ENCODE results near the gene CCSER1.

CCSER1 gene

GRCh38 chr4:91472046-91472445, 1344.9 kb downstream of the CCSER1 start:
- no peak overlapping the region for H3K4me2 ChIP-seq (ENCODE audit: insufficient read depth, low read length, poor library complexity, severe bottlenecking)
- H3K4ac ChIP-seq (ENCODE audit: low read length) = no peak overlapping the region
- no peaks in the 10 kb centered on the region for H3K27me3 ChIP-seq (ENCODE audit: control insufficient read depth in 3 of 3, insufficient read depth in 3 of 3, low read depth in 1 of 3, low read length in 3 of 3)
- H2BK5ac ChIP-seq (ENCODE audit: low read length) = no peak overlapping the region
- no peak overlapping the region for H2BK12ac ChIP-seq (ENCODE audit: low read length)
- no peak overlapping the region for H3K14ac ChIP-seq (ENCODE audit: low read length)
- no peaks in the 10 kb centered on the region for H3K9me3 ChIP-seq (replicated peaks in 1 of 2; ENCODE audit: control insufficient read depth in 2 of 2, insufficient read depth in 1 of 2, low read depth in 1 of 2, low read length in 2 of 2)
- no CpG with 5 or more reads among the region's 4 CpGs for WGBS, 2 donors (ENCODE audit: extremely low coverage in 2 of 2, insufficient read length in 2 of 2, insufficient replicate concordance in 1 of 2)
- H3K36me3 ChIP-seq (replicated peaks in 1 of 2; ENCODE audit: control insufficient read depth in 2 of 2, insufficient read depth in 2 of 2, low read length in 2 of 2) = no peaks in the 10 kb centered on the region
- H2BK120ac ChIP-seq (ENCODE audit: low read depth, low read length) = no peak overlapping the region
- H3K27ac ChIP-seq (replicated peaks; ENCODE audit: low read length) = no peak overlapping the region
- DNase-seq (ENCODE audit: low spot score) = no peak
- H4K8ac ChIP-seq (ENCODE audit: low read depth, low read length) = no peak overlapping the region
- no peak overlapping the region for H2AFZ ChIP-seq (ENCODE audit: low read length)
- H3K23ac ChIP-seq (ENCODE audit: low read depth, low read length, poor library complexity) = no peak overlapping the region
- H2AK5ac ChIP-seq (ENCODE audit: low read depth, low read length) = no peak overlapping the region
- no peaks in the 10 kb centered on the region for H3K4me1 ChIP-seq (ENCODE audit: control insufficient read depth in 2 of 2, insufficient read depth in 1 of 2, low read depth in 1 of 2, low read length in 2 of 2)
- H3K9ac ChIP-seq (ENCODE audit: low read depth, low read length, poor library complexity) = no peak overlapping the region
- H3K79me1 ChIP-seq (ENCODE audit: low read depth, low read length) = no peaks in the 10 kb centered on the region
- no peak overlapping the region for H3K4me3 ChIP-seq (ENCODE audit: low read length in 2 of 2)
- no peak overlapping the region for H3K18ac ChIP-seq (ENCODE audit: low read length)
- H4K91ac ChIP-seq (ENCODE audit: low read depth, low read length, poor library complexity) = no peak overlapping the region
- no peak overlapping the region for H2BK15ac ChIP-seq (ENCODE audit: low read length)

GRCh38 chr4:91485415-91485814, 1358.2 kb downstream of the CCSER1 start:
- Histone ChIP-seq H3K27me3 (ENCODE audit: control insufficient read depth in 3 of 3, insufficient read depth in 3 of 3, low read depth in 1 of 3, low read length in 3 of 3) (no peaks in the 10 kb centered on the region), H3K4me3 (ENCODE audit: low read length in 2 of 2) (no peak overlapping the region), H3K79me1 (ENCODE audit: low read depth, low read length) (no peaks in the 10 kb centered on the region), H2BK120ac (ENCODE audit: low read depth, low read length) (no peak overlapping the region), H4K91ac (ENCODE audit: low read depth, low read length, poor library complexity) (no peak overlapping the region), H3K4me1 (ENCODE audit: control insufficient read depth in 2 of 2, insufficient read depth in 1 of 2, low read depth in 1 of 2, low read length in 2 of 2) (no peaks in the 10 kb centered on the region), H3K4ac (ENCODE audit: low read length) (no peak overlapping the region), H2BK12ac (ENCODE audit: low read length) (no peak overlapping the region), H3K36me3 (replicated peaks in 1 of 2; ENCODE audit: control insufficient read depth in 2 of 2, insufficient read depth in 2 of 2, low read length in 2 of 2) (no peaks in the 10 kb centered on the region), H2BK15ac (ENCODE audit: low read length) (no peak overlapping the region), H3K9ac (ENCODE audit: low read depth, low read length, poor library complexity) (no peak overlapping the region), H2AFZ (ENCODE audit: low read length) (no peak overlapping the region), H2BK5ac (ENCODE audit: low read length) (no peak overlapping the region), H2AK5ac (ENCODE audit: low read depth, low read length) (no peak overlapping the region), H3K18ac (ENCODE audit: low read length) (no peak overlapping the region), H3K14ac (ENCODE audit: low read length) (no peak overlapping the region), H3K27ac (replicated peaks; ENCODE audit: low read length) (no peak overlapping the region), H3K4me2 (ENCODE audit: insufficient read depth, low read length, poor library complexity, severe bottlenecking) (no peak overlapping the region), H4K8ac (ENCODE audit: low read depth, low read length) (no peak overlapping the region), H3K9me3 (replicated peaks in 1 of 2; ENCODE audit: control insufficient read depth in 2 of 2, insufficient read depth in 1 of 2, low read depth in 1 of 2, low read length in 2 of 2) (no peaks in the 10 kb centered on the region), H3K23ac (ENCODE audit: low read depth, low read length, poor library complexity) (no peak overlapping the region)
- no peak for DNase-seq (ENCODE audit: low spot score)
- no CpG with 5 or more reads among the region's 1 CpG for WGBS, 2 donors (ENCODE audit: extremely low coverage in 2 of 2, insufficient read length in 2 of 2, insufficient replicate concordance in 1 of 2)

- Histone ChIP-seq H3K14ac (ENCODE audit: low read length) (no peak overlapping the region), H3K4me1 (ENCODE audit: control insufficient read depth in 2 of 2, insufficient read depth in 1 of 2, low read depth in 1 of 2, low read length in 2 of 2) (no peaks in the 10 kb centered on the region), H2BK15ac (ENCODE audit: low read length) (no peak overlapping the region), H2AFZ (ENCODE audit: low read length) (no peak overlapping the region), H3K4ac (ENCODE audit: low read length) (no peak overlapping the region), H3K27ac (replicated peaks; ENCODE audit: low read length) (no peak overlapping the region), H2BK5ac (ENCODE audit: low read length) (no peak overlapping the region), H2AK5ac (ENCODE audit: low read depth, low read length) (no peak overlapping the region), H3K9ac (ENCODE audit: low read depth, low read length, poor library complexity) (no peak overlapping the region), H3K18ac (ENCODE audit: low read length) (no peak overlapping the region), H3K9me3 (replicated peaks in 1 of 2; ENCODE audit: control insufficient read depth in 2 of 2, insufficient read depth in 1 of 2, low read depth in 1 of 2, low read length in 2 of 2) (no peaks in the 10 kb centered on the region), H3K23ac (ENCODE audit: low read depth, low read length, poor library complexity) (no peak overlapping the region), H3K79me1 (ENCODE audit: low read depth, low read length) (no peaks in the 10 kb centered on the region), H3K4me3 (ENCODE audit: low read length in 2 of 2) (no peak overlapping the region), H2BK120ac (ENCODE audit: low read depth, low read length) (no peak overlapping the region), H4K91ac (ENCODE audit: low read depth, low read length, poor library complexity) (no peak overlapping the region), H4K8ac (ENCODE audit: low read depth, low read length) (no peak overlapping the region), H2BK12ac (ENCODE audit: low read length) (no peak overlapping the region), H3K4me2 (ENCODE audit: insufficient read depth, low read length, poor library complexity, severe bottlenecking) (no peak overlapping the region), H3K27me3 (ENCODE audit: control insufficient read depth in 3 of 3, insufficient read depth in 3 of 3, low read depth in 1 of 3, low read length in 3 of 3) (no peaks in the 10 kb centered on the region), H3K36me3 (replicated peaks in 1 of 2; ENCODE audit: control insufficient read depth in 2 of 2, insufficient read depth in 2 of 2, low read length in 2 of 2) (no peaks in the 10 kb centered on the region)
- DNase-seq (ENCODE audit: low spot score) = no peak
- no CpG with 5 or more reads among the region's 2 CpGs for WGBS, 2 donors (ENCODE audit: extremely low coverage in 2 of 2, insufficient read length in 2 of 2, insufficient replicate concordance in 1 of 2)
Observed at GRCh38 chr4:91488946-91489345, 1361.8 kb downstream of the CCSER1 start.

DNA sequence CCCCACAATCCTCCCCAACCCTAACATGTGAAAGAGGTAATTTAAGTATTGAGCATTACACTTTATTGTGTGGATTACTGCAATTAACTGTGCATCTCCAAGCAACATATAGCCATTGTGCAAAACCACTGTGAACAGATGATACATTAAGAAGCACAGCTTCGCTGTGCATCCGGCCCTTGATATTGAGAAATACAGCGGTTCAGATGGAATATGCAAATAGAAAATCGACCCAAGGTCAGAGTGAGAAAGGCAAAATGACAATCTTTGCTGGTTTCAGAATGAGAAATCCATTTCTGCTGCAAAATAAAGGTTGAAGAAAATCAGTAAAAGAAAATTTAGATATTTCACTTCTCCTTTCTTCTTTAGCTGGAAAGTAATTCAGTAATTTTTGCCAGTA, 1370.7 kb downstream of the CCSER1 start:
- H4K91ac ChIP-seq (ENCODE audit: low read depth, low read length, poor library complexity) = no peak overlapping the region

More for the DNA sequence above, 1370.7 kb downstream of the CCSER1 start:
- Histone ChIP-seq H3K23ac (ENCODE audit: low read depth, low read length, poor library complexity) (no peak overlapping the region), H4K8ac (ENCODE audit: low read depth, low read length) (no peak overlapping the region), H2BK120ac (ENCODE audit: low read depth, low read length) (no peak overlapping the region), H3K9me3 (replicated peaks in 1 of 2; ENCODE audit: control insufficient read depth in 2 of 2, insufficient read depth in 1 of 2, low read depth in 1 of 2, low read length in 2 of 2) (no peaks in the 10 kb centered on the region), H3K18ac (ENCODE audit: low read length) (no peak overlapping the region), H3K4me2 (ENCODE audit: insufficient read depth, low read length, poor library complexity, severe bottlenecking) (no peak overlapping the region), H3K79me1 (ENCODE audit: low read depth, low read length) (no peaks in the 10 kb centered on the region), H3K4me3 (ENCODE audit: low read length in 2 of 2) (no peak overlapping the region), H2AK5ac (ENCODE audit: low read depth, low read length) (no peak overlapping the region), H2AFZ (ENCODE audit: low read length) (peak overlapping the region; percentile 29), H3K36me3 (replicated peaks in 1 of 2; ENCODE audit: control insufficient read depth in 2 of 2, insufficient read depth in 2 of 2, low read length in 2 of 2) (no peaks in the 10 kb centered on the region), H3K27me3 (ENCODE audit: control insufficient read depth in 3 of 3, insufficient read depth in 3 of 3, low read depth in 1 of 3, low read length in 3 of 3) (no peaks in the 10 kb centered on the region), H3K9ac (ENCODE audit: low read depth, low read length, poor library complexity) (no peak overlapping the region), H3K4me1 (ENCODE audit: control insufficient read depth in 2 of 2, insufficient read depth in 1 of 2, low read depth in 1 of 2, low read length in 2 of 2) (no peaks in the 10 kb centered on the region), H2BK12ac (ENCODE audit: low read length) (no peak overlapping the region), H3K14ac (ENCODE audit: low read length) (no peak overlapping the region), H3K27ac (replicated peaks; ENCODE audit: low read length) (no peak overlapping the region), H3K4ac (ENCODE audit: low read length) (no peak overlapping the region), H2BK5ac (ENCODE audit: low read length) (no peak overlapping the region), H2BK15ac (ENCODE audit: low read length) (no peak overlapping the region)
- DNase-seq (ENCODE audit: low spot score) = no peak
- WGBS, 2 donors (ENCODE audit: extremely low coverage in 2 of 2, insufficient read length in 2 of 2, insufficient replicate concordance in 1 of 2) = no CpG with 5 or more reads among the region's 4 CpGs
